Memory B cell (primary cell): ENCODE results near the gene CEACAM18.
A peak's percentile ranks its signal among the peaks of the same experiment; 100 is the strongest.

Experiments used
- ATAC-seq: fragments of 150-1000 bp; cut with Tn5 transposase; 2 replicates; pipeline ENCODE4 v1.10.0; 2021; ENCODE audit warnings: low read depth, mild to moderate bottlenecking, moderate library complexity
- DNase-seq, 2 donors: peaks; one replicate each; pipeline ENCODE4 v3.0.0; 2022; ENCODE audit warnings: low spot score in 2 of 2
- H3K27ac Mint-ChIP-seq: one replicate; pipeline ENCODE4 v1.8.0; 2022; ENCODE audit warnings: mild to moderate bottlenecking, moderate library complexity, mixed read lengths
- H3K27me3 Mint-ChIP-seq: one replicate; pipeline ENCODE4 v1.8.0; 2022; ENCODE audit warnings: mixed read lengths
- H3K36me3 Mint-ChIP-seq: one replicate; pipeline ENCODE4 v1.8.0; 2022; ENCODE audit warnings: mild to moderate bottlenecking, mixed read lengths
- H3K4me1 Mint-ChIP-seq: one replicate; pipeline ENCODE4 v1.8.0; 2022; ENCODE audit warnings: mixed read lengths
- H3K4me3 Mint-ChIP-seq: one replicate; pipeline ENCODE4 v1.8.0; 2022; ENCODE audit warnings: mild to moderate bottlenecking, moderate library complexity, mixed read lengths
- H3K9me3 Mint-ChIP-seq: one replicate; pipeline ENCODE4 v1.8.0; 2022; ENCODE audit warnings: mixed read lengths

CEACAM18 gene

GRCh38 chr19:51514866-51515481, 36.6 kb downstream of the CEACAM18 start:
- Mint-ChIP-seq H3K4me1 (peaks cover 9% of the 10 kb centered on the region), H3K9me3 (peaks cover 5% of the 10 kb centered on the region), H3K36me3 (peaks cover 15% of the 10 kb centered on the region), H3K27ac (no peak overlapping the region), H3K27me3 (no peaks in the 10 kb centered on the region), H3K4me3 (no peak overlapping the region)
- ATAC-seq (peak; percentile 70), DNase-seq (peak in 1 of 2 donors; percentile 66)

GRCh38 chr19:51520728-51521127, 42.4 kb downstream of the CEACAM18 start:
- Mint-ChIP-seq H3K4me1 (peaks cover 12% of the 10 kb centered on the region), H3K4me3 (no peak overlapping the region), H3K27me3 (no peaks in the 10 kb centered on the region), H3K27ac (peak overlapping the region; percentile 10), H3K9me3 (peaks cover 5% of the 10 kb centered on the region), H3K36me3 (peaks cover 31% of the 10 kb centered on the region)
- no peak for ATAC-seq
- no peak for DNase-seq

GRCh38 chr19:51521357-51521756, 43.0 kb downstream of the CEACAM18 start:
- Mint-ChIP-seq H3K27me3 (no peaks in the 10 kb centered on the region), H3K9me3 (peaks cover 5% of the 10 kb centered on the region), H3K36me3 (peaks cover 33% of the 10 kb centered on the region), H3K4me3 (no peak overlapping the region), H3K4me1 (peaks cover 18% of the 10 kb centered on the region), H3K27ac (peak overlapping the region; percentile 10)
- ATAC-seq (no peak), DNase-seq (no peak)

- peaks cover 22% of the 10 kb centered on the region for H3K4me1 Mint-ChIP-seq
- H3K27ac Mint-ChIP-seq = peak overlapping the region; percentile 10
- H3K9me3 Mint-ChIP-seq = peaks cover 5% of the 10 kb centered on the region
- DNase-seq = no peak
- peaks cover 33% of the 10 kb centered on the region for H3K36me3 Mint-ChIP-seq
- no peak overlapping the region for H3K4me3 Mint-ChIP-seq
- no peaks in the 10 kb centered on the region for H3K27me3 Mint-ChIP-seq
- no peak for ATAC-seq
These were observed 43.4 kb downstream of the CEACAM18 start for GRCh38 chr19:51521781-51522180.

GRCh38 chr19:51524666-51525264, 46.4 kb downstream of the CEACAM18 start:
- Mint-ChIP-seq H3K27ac (peak overlapping the region; percentile 78), H3K9me3 (no peaks in the 10 kb centered on the region), H3K27me3 (no peaks in the 10 kb centered on the region), H3K4me3 (no peak overlapping the region), H3K36me3 (peaks cover 18% of the 10 kb centered on the region), H3K4me1 (peaks cover 32% of the 10 kb centered on the region)
- ATAC-seq (no peak), DNase-seq (no peak)

GRCh38 chr19:51525651-51526050, 47.3 kb downstream of the CEACAM18 start:
- H3K9me3 Mint-ChIP-seq = no peaks in the 10 kb centered on the region
- peaks cover 41% of the 10 kb centered on the region for H3K4me1 Mint-ChIP-seq
- H3K36me3 Mint-ChIP-seq = peaks cover 18% of the 10 kb centered on the region
- no peak for DNase-seq
- ATAC-seq = no peak
- no peak overlapping the region for H3K27ac Mint-ChIP-seq
- H3K4me3 Mint-ChIP-seq = no peak overlapping the region
- no peaks in the 10 kb centered on the region for H3K27me3 Mint-ChIP-seq

- Mint-ChIP-seq H3K27ac (peak overlapping the region; percentile 51), H3K4me1 (peaks cover 56% of the 10 kb centered on the region), H3K9me3 (no peaks in the 10 kb centered on the region), H3K4me3 (peak overlapping the region; percentile 91), H3K27me3 (no peaks in the 10 kb centered on the region), H3K36me3 (peaks cover 6% of the 10 kb centered on the region)
- DNase-seq = no peak
- ATAC-seq = no peak
These were observed 51.0 kb downstream of the CEACAM18 start for GRCh38 chr19:51529301-51529700.

- Mint-ChIP-seq H3K27ac (peak overlapping the region; percentile 62), H3K9me3 (peaks cover 3% of the 10 kb centered on the region), H3K4me1 (peaks cover 55% of the 10 kb centered on the region), H3K36me3 (peaks cover 2% of the 10 kb centered on the region), H3K27me3 (no peaks in the 10 kb centered on the region), H3K4me3 (peak overlapping the region; percentile 91)
- ATAC-seq = no peak
- no peak for DNase-seq
These were observed 52.3 kb downstream of the CEACAM18 start for GRCh38 chr19:51530616-51531015.

- Mint-ChIP-seq H3K36me3 (no peaks in the 10 kb centered on the region), H3K27ac (peak within 1 kb of the TSS; percentile 62), H3K4me3 (peak within 1 kb of the TSS; percentile 91), H3K9me3 (peaks cover 3% of the 10 kb centered on the region), H3K27me3 (no peaks in the 10 kb centered on the region), H3K4me1 (peaks cover 50% of the 10 kb centered on the region)
- DNase-seq = peak; percentile 64
- peak; percentile 99 for ATAC-seq
These were observed 53.3 kb downstream of the CEACAM18 start, which contains the start of gene SIGLEC6 for GRCh38 chr19:51531349-51532315. TSS of gene SIGLEC6 (minus strand) at chr19:51531670. CDS start at chr19:51531648, 22 bp downstream.

GRCh38 chr19:51535535-51535934, 57.2 kb downstream of the CEACAM18 start:
- peak overlapping the region; percentile 37 for H3K27ac Mint-ChIP-seq
- ATAC-seq (no peak), DNase-seq (no peak)
- H3K9me3 Mint-ChIP-seq = peaks cover 3% of the 10 kb centered on the region
- peaks cover 37% of the 10 kb centered on the region for H3K4me1 Mint-ChIP-seq
- H3K27me3 Mint-ChIP-seq = no peaks in the 10 kb centered on the region
- H3K36me3 Mint-ChIP-seq = no peaks in the 10 kb centered on the region
- peak overlapping the region; percentile 8 for H3K4me3 Mint-ChIP-seq

- H3K9me3 Mint-ChIP-seq = peaks cover 3% of the 10 kb centered on the region
- no peak overlapping the region for H3K27ac Mint-ChIP-seq
- peaks cover 41% of the 10 kb centered on the region for H3K4me1 Mint-ChIP-seq
- no peaks in the 10 kb centered on the region for H3K27me3 Mint-ChIP-seq
- ATAC-seq (no peak), DNase-seq (no peak)
- no peaks in the 10 kb centered on the region for H3K36me3 Mint-ChIP-seq
- H3K4me3 Mint-ChIP-seq = no peak overlapping the region
These were observed 61.6 kb downstream of the CEACAM18 start for GRCh38 chr19:51539821-51540366.
